Caco-2 (cell line): ENCODE data around the gene PPP6R2. TPM values are rescaled to one million over a fixed set of nuclear protein-coding genes. Genes with fewer than 3 reads are reported as not detected.

Experiments
- BruUV-seq: library from RNA; stranded (reverse); fragments of 400-500 nt; replicated peaks from 2 replicates; lab custom pipeline; 2021; lab: Mats Ljungman, UMichigan
- CTCF ChIA-PET: fragments of 300-600 bp; sonication (Branson Sonifier 250); formaldehyde crosslinking; loops from one replicate; lab custom pipeline; 2022; ENCODE audit warnings: antibody characterized with exemption; lab: Charles Lee
- POLR2A ChIA-PET: fragments of 300-600 bp; sonication (Branson Sonifier 250); formaldehyde crosslinking; loops from one replicate; lab custom pipeline; 2022; ENCODE audit warnings: antibody characterized with exemption; lab: Charles Lee
- DNase-seq, 2 experiments: peaks; one replicate each; pipeline versions ENCODE4 v3.0.0 to v3.0.0-alpha.2; 2020 to 2022
- H3K27me3 ChIP-seq: replicated peaks from 2 replicates; pipeline ENCODE4 v1.6.0; 2011; ENCODE audit warnings: low read length; ENCODE audit not compliant: control insufficient read depth, insufficient read depth
- H3K36me3 ChIP-seq: 2 replicates; pipeline ENCODE4 v1.5.1; 2011; ENCODE audit warnings: low read length; ENCODE audit not compliant: control insufficient read depth, insufficient read depth
- H3K4me1 ChIP-seq: fragments of 250-450 bp; sonication (Bioruptor Pico); 2 replicates; pipeline ENCODE4 v1.5.1; 2020; ENCODE audit warnings: mild to moderate bottlenecking
- H3K4me3 ChIP-seq: 2 replicates; pipeline ENCODE4 v1.5.1; 2011; ENCODE audit warnings: low read depth, mild to moderate bottlenecking, control low read depth, low read length
- H3K9me3 ChIP-seq: fragments of 250-450 bp; sonication (Bioruptor Pico); 2 replicates; pipeline ENCODE4 v1.5.1; 2020; ENCODE audit warnings: mild to moderate bottlenecking, moderate library complexity
- H3K27ac Mint-ChIP-seq: one replicate; pipeline ENCODE4 v1.8.0; 2022; ENCODE audit warnings: mixed read lengths; ENCODE audit not compliant: unreplicated experiment
- H3K27me3 Mint-ChIP-seq: one replicate; pipeline ENCODE4 v1.8.0; 2022; ENCODE audit warnings: mixed read lengths; ENCODE audit not compliant: insufficient read depth, unreplicated experiment
- H3K36me3 Mint-ChIP-seq: one replicate; pipeline ENCODE4 v1.8.0; 2022; ENCODE audit warnings: mild to moderate bottlenecking, mixed read lengths; ENCODE audit not compliant: insufficient read depth, unreplicated experiment
- H3K4me1 Mint-ChIP-seq: one replicate; pipeline ENCODE4 v1.8.0; 2022; ENCODE audit warnings: low read depth, mixed read lengths; ENCODE audit not compliant: unreplicated experiment
- H3K4me3 Mint-ChIP-seq: one replicate; pipeline ENCODE4 v1.8.0; 2022; ENCODE audit warnings: mild to moderate bottlenecking, moderate library complexity, mixed read lengths; ENCODE audit not compliant: unreplicated experiment
- H3K9me3 Mint-ChIP-seq: one replicate; pipeline ENCODE4 v1.8.0; 2022; ENCODE audit warnings: mixed read lengths; ENCODE audit not compliant: unreplicated experiment
- CTCF ChIP-seq, 2 experiments: fragments of 200-600 bp in 1 of 2; IDR thresholded peaks; 1 replicate in 1 of 2; 2 replicates in 1 of 2; pipeline versions ENCODE4 v1.5.1 to v1.8.0; 2011 to 2022; ENCODE audit warnings: antibody characterized with exemption in 1 of 2, control low read depth in 1 of 2, inconsistent platforms in 1 of 2, low read depth in 1 of 2, low read length in 1 of 2, mild to moderate bottlenecking in 1 of 2, moderate library complexity in 1 of 2; ENCODE audit not compliant: insufficient read depth in 1 of 2, severe bottlenecking in 1 of 2, unreplicated experiment in 1 of 2
- intact Hi-C: fragments of 100-400 bp; cut with micrococcal nuclease; formaldehyde crosslinking; loops from one replicate; pipeline ENCODE4 v1.10.0; 2022; ENCODE audit not compliant: unreplicated experiment
- total RNA-seq: library from RNA; stranded (reverse); gene quantifications from 2 replicates; pipeline ENCODE4 v1.2.3, GENCODE V29; 2022

The PPP6R2 gene
- total RNA-seq, 1 experiment from 2014 or later: 60.7 TPM

GRCh38 chr22:50476868-50477267 is 133.7 kb downstream of the PPP6R2 start:
- intact Hi-C loops: no loop called here
- no peak overlapping the region for H3K4me3 ChIP-seq
- TF ChIP-seq CTCF (IDR thresholded peaks at IDR 0.05; ENCODE audit: insufficient read depth in 1 of 2, low read depth in 1 of 2, low read length in 1 of 2, severe bottlenecking in 1 of 2, unreplicated experiment in 1 of 2): no peak
- Mint-ChIP-seq H3K9me3 (no peaks in the 10 kb centered on the region), H3K36me3 (no peaks in the 10 kb centered on the region), H3K27ac (no peak overlapping the region), H3K4me3 (no peak overlapping the region), H3K4me1 (peaks cover 24% of the 10 kb centered on the region), H3K27me3 (no peaks in the 10 kb centered on the region)
- H3K4me1 ChIP-seq: peaks cover 24% of the 10 kb centered on the region
- no peaks in the 10 kb centered on the region for H3K9me3 ChIP-seq
- CTCF ChIA-PET: no interaction called here
- H3K27me3 ChIP-seq: no peaks in the 10 kb centered on the region
- no peak for DNase-seq
- H3K36me3 ChIP-seq: peaks cover 4% of the 10 kb centered on the region; the same call in 1 of the 2 replicates
- POLR2A ChIA-PET: no interaction called here
- no TSS peak for BruUV-seq

- no TSS peak for BruUV-seq
- Mint-ChIP-seq H3K36me3 (no peaks in the 10 kb centered on the region), H3K27me3 (no peaks in the 10 kb centered on the region)
Measured at GRCh38 chr22:50477923-50478322, 134.8 kb downstream of the PPP6R2 start.

GRCh38 chr22:50479721-50480120 is 136.6 kb downstream of the PPP6R2 start:
- ChIA-PET CTCF (no interaction called here), POLR2A (no interaction called here)
- no peak for DNase-seq
- no peak overlapping the region for H3K27ac Mint-ChIP-seq
- peaks cover 15% of the 10 kb centered on the region for H3K4me1 ChIP-seq
- no peaks in the 10 kb centered on the region for H3K27me3 ChIP-seq
- H3K9me3 ChIP-seq: no peaks in the 10 kb centered on the region
- intact Hi-C loops: no loop called here
- H3K4me3 ChIP-seq: no peak overlapping the region
- no peaks in the 10 kb centered on the region for H3K27me3 Mint-ChIP-seq
- no peaks in the 10 kb centered on the region for H3K9me3 Mint-ChIP-seq
- H3K36me3 Mint-ChIP-seq: peaks cover 4% of the 10 kb centered on the region
- no TSS peak for BruUV-seq
- TF ChIP-seq CTCF (IDR thresholded peaks at IDR 0.05; ENCODE audit: insufficient read depth in 1 of 2, low read depth in 1 of 2, low read length in 1 of 2, severe bottlenecking in 1 of 2, unreplicated experiment in 1 of 2): no peak
- H3K4me1 Mint-ChIP-seq: peaks cover 6% of the 10 kb centered on the region
- H3K4me3 Mint-ChIP-seq: peak overlapping the region; percentile 77
- no peaks in the 10 kb centered on the region for H3K36me3 ChIP-seq

More at GRCh38 chr22:50477923-50478322, 134.8 kb downstream of the PPP6R2 start:
- Mint-ChIP-seq H3K4me1 (peaks cover 21% of the 10 kb centered on the region), H3K27ac (no peak overlapping the region), H3K9me3 (no peaks in the 10 kb centered on the region), H3K4me3 (no peak overlapping the region)
- intact Hi-C loops: no loop called here
- CTCF ChIA-PET: no interaction called here
- H3K4me1 ChIP-seq: peaks cover 18% of the 10 kb centered on the region
- H3K36me3 ChIP-seq: no peaks in the 10 kb centered on the region
- no peaks in the 10 kb centered on the region for H3K9me3 ChIP-seq
- TF ChIP-seq CTCF (IDR thresholded peaks at IDR 0.05; ENCODE audit: insufficient read depth in 1 of 2, low read depth in 1 of 2, low read length in 1 of 2, severe bottlenecking in 1 of 2, unreplicated experiment in 1 of 2): no peak
- POLR2A ChIA-PET: no interaction called here
- DNase-seq: no peak
- no peak overlapping the region for H3K4me3 ChIP-seq
- H3K27me3 ChIP-seq: no peaks in the 10 kb centered on the region
